ENCODE data around the gene PIGS.
"Not testable (repeated sequence)": the region's sequence is repeated elsewhere in the genome, so short reads cannot be mapped to it uniquely, and the experiment has no call there.

GRCh38 chr17:28576016-28576415 is 4.7 kb upstream of the PIGS start:
- TF ChIP-seq CTCF, POLR2A, POLR2AphosphoS5 (IDR thresholded peaks at IDR 0.05): not testable (repeated sequence)

All from breast epithelium (tissue), 3 donors.